Left renal cortex interstitium (tissue), 4 donors: Measurements from ENCODE around the gene SLC39A11. TPM values are rescaled to one million over a fixed set of nuclear protein-coding genes. Genes with fewer than 3 reads are reported as not detected.
"Not testable (repeated sequence)": the region's sequence is repeated elsewhere in the genome, so short reads cannot be mapped to it uniquely, and the experiment has no call there.

Experiments used
- DNase-seq, 4 donors: peaks; one replicate each; pipeline ENCODE4 v3.0.0-alpha.2; 2013; ENCODE audit warnings: low read depth in 4 of 4, low spot score in 2 of 4, missing footprints in 1 of 4
- polyA plus RNA-seq, 4 donors: library from polyadenylated mRNA; unstranded; fragments of 120-200 nt; gene quantifications; one replicate each; pipeline ENCODE4 v1.2.1, GENCODE V29; 2013; ENCODE audit not compliant: insufficient read length in 4 of 4

Gene SLC39A11
- polyA plus RNA-seq, 4 donors, result 23.6 to 28.4 (median 26.0) TPM

- DNase-seq, result no peak
Measured at GRCh38 chr17:72853440-72854415, 238.8 kb downstream of the SLC39A11 start.

- no peak for DNase-seq
Measured at GRCh38 chr17:72852277-72852938, 240.1 kb downstream of the SLC39A11 start.

GRCh38 chr17:72850410-72851118 is 241.9 kb downstream of the SLC39A11 start:
- no peak for DNase-seq

- DNase-seq, result no peak
Measured at GRCh38 chr17:72846399-72846798, 246.1 kb downstream of the SLC39A11 start.

GRCh38 chr17:72843591-72843990 is 248.9 kb downstream of the SLC39A11 start:
- DNase-seq, result no peak

- no peak for DNase-seq
Measured at GRCh38 chr17:72840019-72840418, 252.5 kb downstream of the SLC39A11 start.

GRCh38 chr17:72839131-72839725 is 253.3 kb downstream of the SLC39A11 start:
- DNase-seq, result no peak

- no peak for DNase-seq
Measured at GRCh38 chr17:72838581-72838980, 253.9 kb downstream of the SLC39A11 start.

GRCh38 chr17:72838068-72838467 is 254.4 kb downstream of the SLC39A11 start:
- no peak for DNase-seq

GRCh38 chr17:72837335-72837734 is 255.2 kb downstream of the SLC39A11 start:
- no peak for DNase-seq

GRCh38 chr17:72833128-72833765 is 259.2 kb downstream of the SLC39A11 start:
- DNase-seq, result no peak

- DNase-seq, result no peak
Measured at GRCh38 chr17:72832306-72832705, 260.2 kb downstream of the SLC39A11 start.

- DNase-seq, result no peak
Measured at GRCh38 chr17:72829883-72830282, 262.6 kb downstream of the SLC39A11 start.

- no peak for DNase-seq
Measured at GRCh38 chr17:72826602-72827001, 265.9 kb downstream of the SLC39A11 start.

GRCh38 chr17:72826059-72826458 is 266.4 kb downstream of the SLC39A11 start:
- DNase-seq, result not testable (repeated sequence)

GRCh38 chr17:72825218-72825617 is 267.3 kb downstream of the SLC39A11 start:
- DNase-seq, result no peak

GRCh38 chr17:72824267-72824666 is 268.2 kb downstream of the SLC39A11 start:
- DNase-seq, result not testable (repeated sequence)

- no peak for DNase-seq
Measured at GRCh38 chr17:72822358-72823023, 270.0 kb downstream of the SLC39A11 start.

- DNase-seq, result no peak
Measured at GRCh38 chr17:72816406-72816805, 276.1 kb downstream of the SLC39A11 start.

- DNase-seq, result no peak
Measured at GRCh38 chr17:72813481-72813880, 279.0 kb downstream of the SLC39A11 start.
